HG02981 (cell line): ENCODE data around the gene FLCN.
"Not testable (repeated sequence)": the region's sequence is repeated elsewhere in the genome, so short reads cannot be mapped to it uniquely, and the experiment has no call there.

ENCODE experiments used
- ATAC-seq: cut with Tn5 transposase; IDR thresholded peaks from one replicate; pipeline ENCODE4 v1.9.1; 2021; ENCODE audit warnings: mild to moderate bottlenecking, moderate library complexity; ENCODE audit not compliant: unreplicated experiment

FLCN gene

GRCh38 chr17:17188586-17188985 is 48.4 kb downstream of the FLCN start:
- no peak for ATAC-seq

DNA sequence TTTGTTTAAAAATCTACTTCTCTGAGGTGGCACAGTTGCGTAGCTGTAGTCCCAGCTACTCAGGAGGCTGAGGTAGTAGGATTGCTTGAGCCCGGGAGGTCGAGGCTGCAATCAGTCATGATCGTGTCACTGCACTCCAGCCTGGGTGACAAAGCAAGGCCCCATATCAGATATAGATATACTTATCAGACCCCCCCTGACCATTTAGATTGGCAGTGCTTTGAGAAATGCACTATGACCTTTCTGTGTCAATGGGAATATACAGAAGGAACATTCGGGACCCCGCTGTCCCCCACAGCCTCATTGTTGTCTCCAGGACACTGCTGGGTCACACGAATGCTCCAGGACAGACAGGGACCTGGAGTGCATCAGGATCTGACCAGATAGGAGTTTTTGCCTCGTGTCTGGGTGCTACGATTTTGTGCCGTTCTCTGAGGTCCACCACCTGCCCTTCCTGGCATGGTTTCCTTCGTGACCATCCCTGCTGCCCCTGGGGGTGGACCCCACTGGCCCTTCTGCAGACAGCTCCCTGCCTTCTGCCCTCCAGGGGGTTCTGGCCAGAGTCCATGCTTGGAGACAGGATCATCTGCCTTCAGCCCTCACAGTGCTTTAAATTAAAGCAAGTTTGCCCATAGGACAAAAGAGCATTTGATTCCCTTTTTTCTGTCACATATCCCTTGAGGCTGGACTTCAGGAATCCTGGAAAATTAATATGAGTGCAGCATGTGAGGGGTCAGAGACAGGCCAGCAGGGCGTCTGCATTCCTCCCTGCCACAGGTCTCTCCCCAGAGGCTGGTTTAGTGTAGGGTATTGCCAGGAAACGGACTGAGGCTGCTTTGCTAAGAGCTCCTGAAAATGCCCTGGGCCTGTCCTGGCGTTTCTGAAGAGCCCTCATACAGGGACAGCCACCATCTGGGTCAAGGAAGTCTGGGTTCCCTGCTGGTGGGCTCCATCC is 50.1 kb downstream of the FLCN start:
- ATAC-seq = no peak

- ATAC-seq = no peak
Observed at GRCh38 chr17:17186051-17186450, 50.9 kb downstream of the FLCN start.

- ATAC-seq = not testable (repeated sequence)
Observed at GRCh38 chr17:17184985-17185757, 51.8 kb downstream of the FLCN start.

DNA sequence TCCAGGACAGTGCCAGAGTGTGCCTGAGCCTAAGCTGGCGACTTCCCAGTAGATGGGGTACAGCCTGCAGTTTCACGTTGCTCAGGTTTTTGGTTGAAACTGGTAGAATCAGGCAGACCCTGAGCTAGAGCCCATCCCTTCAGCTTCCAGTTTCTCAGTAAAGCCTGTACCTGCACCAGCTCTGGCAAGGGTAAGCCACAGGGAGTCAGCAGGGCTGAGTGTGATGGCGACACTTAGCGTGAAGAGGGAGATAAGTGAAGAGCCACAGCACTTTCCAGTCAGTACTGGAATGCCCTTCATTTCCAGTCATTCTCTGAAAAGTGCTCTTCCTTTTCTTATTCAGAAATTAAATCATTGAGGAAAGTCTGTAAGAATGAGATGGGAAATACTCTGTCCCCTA is 53.2 kb downstream of the FLCN start:
- ATAC-seq = no peak

- no peak for ATAC-seq
Observed at GRCh38 chr17:17182598-17183136, 54.3 kb downstream of the FLCN start.

GRCh38 chr17:17181666-17182597 is 55.0 kb downstream of the FLCN start:
- no peak for ATAC-seq

DNA sequence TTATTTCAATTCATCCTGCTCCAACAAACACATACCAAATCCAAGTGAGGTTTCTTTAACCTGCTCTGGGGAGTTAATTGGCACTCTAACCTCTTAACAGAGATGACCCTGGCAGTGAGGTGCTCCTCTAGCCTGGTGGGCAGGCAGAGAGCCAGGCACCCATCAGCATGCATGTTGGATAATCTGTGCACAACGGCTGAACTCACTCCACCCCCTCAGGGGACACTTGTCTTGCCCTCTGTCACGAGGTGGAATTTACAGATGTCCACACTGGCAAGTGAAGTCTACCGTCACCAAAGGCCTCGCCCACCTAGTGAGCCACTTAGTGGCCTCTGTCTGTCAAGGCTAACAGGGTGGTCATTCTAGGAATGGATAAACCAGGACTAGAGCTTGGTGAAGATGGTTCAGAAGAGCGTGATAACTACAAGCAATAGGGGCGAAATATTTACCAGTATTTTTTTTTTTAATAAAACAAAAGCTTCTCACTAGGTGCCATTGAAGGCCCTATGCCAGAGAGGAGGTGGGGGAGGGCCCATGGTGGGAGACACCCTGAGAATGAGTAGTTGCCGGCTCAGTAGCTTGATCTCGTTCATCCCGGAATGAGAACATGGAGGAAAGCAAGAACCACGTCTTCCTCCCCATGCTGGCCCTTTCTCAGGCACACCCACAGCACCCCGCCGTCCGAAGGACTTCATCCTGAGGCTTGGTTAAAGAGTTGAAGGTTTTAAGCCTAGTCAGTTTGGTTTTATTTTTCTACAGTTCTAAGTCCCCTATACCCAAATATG is 56.0 kb downstream of the FLCN start:
- ATAC-seq = no peak

- ATAC-seq = no peak
Observed at GRCh38 chr17:17180141-17180603, 56.8 kb downstream of the FLCN start.

DNA sequence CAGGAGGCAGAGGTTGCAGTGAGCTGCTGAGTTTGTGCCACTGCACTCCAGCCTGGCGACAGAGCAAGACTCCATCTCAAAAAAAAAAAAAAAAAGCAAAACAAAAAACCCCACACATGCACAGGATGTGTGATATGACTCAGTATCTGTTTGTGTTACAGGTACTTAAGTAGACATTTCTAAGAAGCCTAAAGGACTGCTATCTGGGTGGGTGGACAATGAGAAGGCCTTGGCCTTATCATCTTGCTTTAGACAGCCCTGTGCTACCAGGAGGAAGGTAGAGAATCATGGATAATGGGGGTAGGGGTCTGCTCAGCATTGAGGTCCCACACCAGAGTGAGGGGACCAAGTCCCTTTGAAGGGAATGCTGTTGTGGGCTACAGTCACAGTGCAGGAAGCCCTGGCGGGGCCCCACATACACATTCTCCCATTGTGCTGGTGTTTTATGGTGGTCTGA is 57.6 kb downstream of the FLCN start:
- peak; percentile 61 for ATAC-seq

- no peak for ATAC-seq
Observed at GRCh38 chr17:17177176-17177575, 59.8 kb downstream of the FLCN start.

- no peak for ATAC-seq
Observed at GRCh38 chr17:17176341-17176740, 60.6 kb downstream of the FLCN start.

GRCh38 chr17:17175917-17176316 is 61.1 kb downstream of the FLCN start:
- ATAC-seq = no peak

- no peak for ATAC-seq
Observed at GRCh38 chr17:17175340-17175739, 61.6 kb downstream of the FLCN start.

GRCh38 chr17:17173921-17174320 is 63.0 kb downstream of the FLCN start:
- no peak for ATAC-seq

DNA sequence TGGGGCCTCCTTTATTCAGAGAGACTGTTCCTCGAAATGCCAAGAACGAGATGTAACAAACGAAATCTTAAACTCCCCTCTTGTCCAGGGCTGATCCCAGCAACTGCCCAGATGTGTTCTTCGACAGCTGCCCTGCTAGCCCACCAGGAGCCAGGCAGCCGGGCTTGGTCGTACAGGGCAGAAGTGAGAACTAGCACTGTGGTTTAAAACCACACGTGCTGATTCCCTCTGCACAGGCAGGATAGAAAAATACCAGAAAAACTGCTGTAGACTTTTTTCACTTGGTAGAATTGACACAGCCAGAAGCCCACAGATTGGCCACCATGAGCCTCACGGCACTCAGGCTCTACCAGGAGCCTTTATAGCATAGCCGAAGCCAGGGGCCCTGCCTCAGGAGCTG is 64.0 kb downstream of the FLCN start:
- no peak for ATAC-seq

DNA sequence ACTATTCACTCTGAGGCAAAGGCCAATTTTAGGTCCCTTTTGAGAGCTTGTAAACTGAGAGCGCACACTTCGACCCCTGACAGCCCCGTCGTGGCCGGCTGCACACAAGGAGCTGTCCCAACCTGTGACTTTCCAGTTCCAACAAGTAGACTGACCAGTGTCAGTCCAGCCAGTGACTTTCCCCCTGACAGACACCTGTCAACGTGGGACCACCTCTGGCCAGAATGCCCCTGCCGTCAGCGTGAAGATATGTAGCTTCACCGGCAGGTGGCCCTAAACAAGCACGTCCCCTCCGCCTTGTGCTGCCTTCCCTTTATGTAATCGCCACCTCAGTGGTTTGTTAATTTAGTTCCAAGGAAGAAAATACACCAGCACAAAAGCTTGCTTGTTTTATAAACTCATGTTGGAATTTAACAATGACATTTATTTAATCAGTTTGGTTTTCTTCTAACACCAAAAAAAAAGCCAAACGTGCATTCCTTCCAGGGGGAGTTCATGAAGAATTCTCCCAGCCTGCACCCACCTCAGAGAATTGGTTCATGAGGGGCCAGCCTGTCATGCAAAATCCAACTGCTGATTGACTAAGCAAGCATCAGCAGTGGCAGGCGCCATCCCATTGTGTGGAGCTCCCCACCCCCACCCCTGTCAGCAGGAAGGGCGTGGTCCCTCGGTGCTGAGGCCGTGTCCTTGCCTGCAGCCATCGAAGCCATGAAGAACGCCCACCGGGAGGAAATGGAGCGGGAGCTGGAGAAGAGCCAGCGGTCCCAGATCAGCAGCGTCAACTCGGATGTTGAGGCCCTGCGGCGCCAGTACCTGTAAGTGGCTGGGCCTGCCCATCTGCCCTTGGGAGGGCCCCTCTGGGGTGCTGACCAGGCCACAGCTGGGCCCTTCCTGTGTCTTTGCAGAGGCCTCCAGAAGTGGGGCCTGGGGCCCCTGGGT is 64.7 kb downstream of the FLCN start:
- ATAC-seq = no peak

DNA sequence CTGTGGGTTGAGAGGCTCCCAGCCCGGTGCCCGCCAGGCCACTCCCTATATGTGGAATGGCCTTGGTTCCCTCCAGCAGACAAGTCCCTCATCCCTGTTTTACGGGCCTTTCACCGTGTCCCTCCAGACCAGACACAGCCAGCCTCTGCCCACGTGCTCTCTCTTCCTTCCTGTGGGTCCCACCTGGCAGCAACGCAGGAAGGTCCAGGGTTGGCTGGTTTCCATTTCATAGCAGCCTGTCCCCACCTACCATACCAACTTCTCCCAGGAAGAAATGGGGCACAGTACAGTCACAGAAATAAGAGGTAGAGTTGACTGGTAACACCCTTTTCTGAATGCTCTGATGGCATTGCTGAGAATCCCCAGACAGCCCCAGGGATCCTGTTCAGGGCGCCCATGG is 65.8 kb downstream of the FLCN start:
- ATAC-seq = no peak
